Putamen (tissue), 1 donor: ENCODE results near the gene CNPPD1.

Experiments
- DNase-seq: peaks from one replicate; pipeline ENCODE4 v3.0.0-alpha.2; 2016; ENCODE audit warnings: low spot score

The CNPPD1 gene

GRCh38 chr2:219176818-219177551, at the start of gene CNPPD1:
Gene CNPPD1 (minus strand): TSS chr2:219176925. CDS start chr2:219176828, 97 bp downstream.
- DNase-seq = peak; percentile 90

GRCh38 chr2:219225350-219225749, 48.6 kb upstream of the CNPPD1 start:
- no peak for DNase-seq

GRCh38 chr2:219223831-219224610, 47.3 kb upstream of the CNPPD1 start:
- no peak for DNase-seq

GRCh38 chr2:219221957-219222518, 45.3 kb upstream of the CNPPD1 start:
- DNase-seq = no peak

GRCh38 chr2:219220652-219221402, 44.1 kb upstream of the CNPPD1 start:
- DNase-seq = no peak

GRCh38 chr2:219219784-219220532, 43.2 kb upstream of the CNPPD1 start:
- no peak for DNase-seq

- DNase-seq = peak; percentile 96
These were observed 42.3 kb upstream of the CNPPD1 start, which contains the start of gene ABCB6 for GRCh38 chr2:219218732-219219701. Gene ABCB6 (minus strand): TSS chr2:219218958. CDS start chr2:219218673, 285 bp downstream.

GRCh38 chr2:219218217-219218731, 41.5 kb upstream of the CNPPD1 start:
- DNase-seq = peak; percentile 55

- no peak for DNase-seq
These were observed 39.8 kb upstream of the CNPPD1 start for GRCh38 chr2:219216535-219216915.

GRCh38 chr2:219215871-219216534, 39.3 kb upstream of the CNPPD1 start:
- no peak for DNase-seq

- no peak for DNase-seq
These were observed 38.1 kb upstream of the CNPPD1 start for GRCh38 chr2:219214786-219215185.

- DNase-seq = no peak
These were observed 37.4 kb upstream of the CNPPD1 start for GRCh38 chr2:219214141-219214540.

GRCh38 chr2:219213486-219214071, 36.9 kb upstream of the CNPPD1 start:
- DNase-seq = no peak

GRCh38 chr2:219213026-219213415, 36.3 kb upstream of the CNPPD1 start:
- no peak for DNase-seq

- no peak for DNase-seq
These were observed 34.2 kb upstream of the CNPPD1 start for GRCh38 chr2:219210886-219211362.

- DNase-seq = no peak
These were observed 33.6 kb upstream of the CNPPD1 start for GRCh38 chr2:219210196-219210885.

GRCh38 chr2:219209236-219210195, 32.8 kb upstream of the CNPPD1 start:
- DNase-seq = no peak
